A549 (cell line): Measurements from ENCODE around the gene SMIM14. TPM values are rescaled to one million over a fixed set of nuclear protein-coding genes. Genes with fewer than 3 reads are reported as not detected.
A peak's percentile ranks its signal among the peaks of the same experiment; 100 is the strongest.

Source experiments
- ATAC-seq, 2 experiments: fragments of 200-7000 bp in 1 of 2; fragments of >200 bp in 1 of 2; cut with Nextera tagmentation in 1 of 2; cut with Tn5 transposase in 1 of 2; 3 replicates each; pipeline versions ENCODE4 v1.8.0 to v1.9.1; 2018 to 2020; ENCODE audit warnings: mild to moderate bottlenecking in 1 of 2, moderate library complexity in 1 of 2
- CTCF ChIA-PET: fragments of 300-600 bp; sonication (Branson Sonifier 250); formaldehyde crosslinking; extraction: SDS; loops from one replicate; lab custom pipeline; 2021; ENCODE audit warnings: antibody characterized with exemption, inconsistent platforms; lab: Yijun Ruan, JAX
- POLR2A ChIA-PET: fragments of 350-600 bp; formaldehyde crosslinking; extraction: SDS; loops from one replicate; lab custom pipeline; 2021; ENCODE audit warnings: antibody characterized with exemption, inconsistent platforms; lab: Yijun Ruan, JAX
- DNase-seq, 2 experiments: peaks; one replicate each; pipeline versions ENCODE4 v3.0.0 to v3.0.0-alpha.2; 2011 to 2016; ENCODE audit warnings: low read depth in 1 of 2, low spot score in 1 of 2
- FAIRE-seq: peaks from 2 replicates; lab custom pipeline; 2011; peaks lifted over from hg19 to GRCh38; lab: Jason Lieb, UNC
- H3K27ac ChIP-seq, 2 experiments: fragments of >200 bp; sonication (Bioruptor Twin); formaldehyde crosslinking; 3 replicates each; pipeline ENCODE4 v1.5.1; 2016 to 2017
- H3K4me1 ChIP-seq: fragments of >200 bp; sonication (Bioruptor Twin); formaldehyde crosslinking; 3 replicates; pipeline ENCODE4 v1.6.1; 2016
- H3K4me2 ChIP-seq: fragments of >200 bp; sonication (Bioruptor Twin); formaldehyde crosslinking; 3 replicates; pipeline ENCODE4 v1.6.1; 2016
- H3K4me3 ChIP-seq: fragments of >200 bp; sonication (Bioruptor Twin); formaldehyde crosslinking; 3 replicates; pipeline ENCODE4 v1.5.1; 2016
- H3K9me3 ChIP-seq: fragments of >200 bp; sonication (Bioruptor Twin); formaldehyde crosslinking; 3 replicates; pipeline ENCODE4 v1.6.1; 2016
- CHD2 ChIP-seq: fragments of 150-350 bp; IDR thresholded peaks from 2 replicates; pipeline ENCODE4 v1.6.1; 2014; ENCODE audit warnings: low read length; ENCODE audit not compliant: partially characterized antibody
- ESRRA ChIP-seq: fragments of 150-350 bp; IDR thresholded peaks from 2 replicates; pipeline ENCODE4 v1.6.1; 2014; ENCODE audit warnings: mild to moderate bottlenecking, low read length, borderline replicate concordance
- FOSL2 ChIP-seq, 2 experiments: fragments of 450-650 bp in 1 of 2; fragments of >200 bp in 1 of 2; sonication (Bioruptor Twin) in 1 of 2; formaldehyde crosslinking; IDR thresholded peaks; 2 replicates each; pipeline versions ENCODE4 v1.5.0 to v1.6.1; 2016 to 2020; ENCODE audit warnings: mild to moderate bottlenecking in 1 of 2, moderate library complexity in 1 of 2
- HEYL ChIP-seq: fragments of 250-450 bp; sonication (Bioruptor Pico); IDR thresholded peaks from 2 replicates; pipeline ENCODE4 v1.8.0; 2021; ENCODE audit warnings: mild to moderate bottlenecking, moderate library complexity
- HOXA7 ChIP-seq: fragments of 250-450 bp; sonication (Bioruptor Pico); IDR thresholded peaks from 2 replicates; pipeline ENCODE4 v1.5.0; 2020; ENCODE audit warnings: mild to moderate bottlenecking, moderate library complexity
- HOXB13 ChIP-seq: fragments of 250-450 bp; sonication (Bioruptor Pico); IDR thresholded peaks from 2 replicates; pipeline ENCODE4 v1.5.0; 2020; ENCODE audit warnings: low read depth, mild to moderate bottlenecking, moderate library complexity
- HOXB5 ChIP-seq: fragments of 250-450 bp; sonication (Bioruptor Pico); IDR thresholded peaks from 2 replicates; pipeline ENCODE4 v1.5.0; 2020; ENCODE audit warnings: mild to moderate bottlenecking, moderate library complexity
- KDM1A ChIP-seq: fragments of 200-600 bp; sonication (generic); IDR thresholded peaks from 2 replicates; pipeline ENCODE4 v1.6.1; 2016; ENCODE audit warnings: low read depth, mild to moderate bottlenecking
- MAFK ChIP-seq: fragments of 450-650 bp; IDR thresholded peaks from 2 replicates; pipeline ENCODE4 v1.6.1; 2014; ENCODE audit not compliant: partially characterized antibody
- MAZ ChIP-seq: fragments of 150-350 bp; IDR thresholded peaks from 2 replicates; pipeline ENCODE4 v1.6.1; 2014; ENCODE audit warnings: antibody characterized with exemption, low read depth, low read length, borderline replicate concordance
- PHF8 ChIP-seq: fragments of 200-600 bp; sonication (generic); IDR thresholded peaks from 2 replicates; pipeline ENCODE4 v1.6.1; 2016; ENCODE audit warnings: low read depth, mild to moderate bottlenecking, antibody characterized with exemption, moderate library complexity, borderline replicate concordance
- RCOR1 ChIP-seq: fragments of 150-350 bp; IDR thresholded peaks from 2 replicates; pipeline ENCODE4 v1.6.1; 2014; ENCODE audit warnings: antibody characterized with exemption, low read length, low read depth
- ZC3H11A ChIP-seq: fragments of 450-650 bp; IDR thresholded peaks from 2 replicates; pipeline ENCODE4 v1.6.1; 2014; ENCODE audit warnings: antibody characterized with exemption, mild to moderate bottlenecking
- ZNF302 ChIP-seq: fragments of 250-450 bp; sonication (Bioruptor Pico); IDR thresholded peaks from 2 replicates; pipeline ENCODE4 v1.9.0; 2021; ENCODE audit warnings: inconsistent platforms, mild to moderate bottlenecking, moderate library complexity
- WGBS: methylation state at CpG from one replicate; pipeline ENCODE4 v1.1.6; 2017; ENCODE audit errors: missing lambda C conversion rate; 5-methylcytosine and 5-hydroxymethylcytosine counted together
- polyA plus RNA-seq, 4 experiments: library from polyadenylated mRNA; depleted of rRNA in 3 of 4; stranded (reverse); fragments of >200 nt; fragmentation: RNase III in 1 of 4; extraction: RNeasy Plus Mini Kit Qiagen cat#74134 plus additional on column Dnase treatment in 1 of 4; gene quantifications; 2 replicates in 3 of 4; 3 replicates in 1 of 4; pipeline ENCODE4 v1.2.3, GENCODE V29; 2011 to 2017
- TF ChIP-seq, protein P1 (sequence below): fragments of 200-600 bp; sonication (generic); IDR thresholded peaks from 2 replicates; pipeline ENCODE4 v1.6.1; 2016; ENCODE audit warnings: antibody characterized with exemption, mild to moderate bottlenecking, moderate library complexity
- TF ChIP-seq, protein P2 (sequence below): fragments of 250-450 bp; sonication (Bioruptor Pico); IDR thresholded peaks from 2 replicates; pipeline ENCODE4 v1.5.0; 2021; ENCODE audit warnings: mild to moderate bottlenecking, moderate library complexity, borderline replicate concordance

SMIM14 gene
- polyA plus RNA-seq, 2 of the 4 experiments (the other 2 are of a cell fraction), result 20.5 to 81.3 TPM

DNA sequence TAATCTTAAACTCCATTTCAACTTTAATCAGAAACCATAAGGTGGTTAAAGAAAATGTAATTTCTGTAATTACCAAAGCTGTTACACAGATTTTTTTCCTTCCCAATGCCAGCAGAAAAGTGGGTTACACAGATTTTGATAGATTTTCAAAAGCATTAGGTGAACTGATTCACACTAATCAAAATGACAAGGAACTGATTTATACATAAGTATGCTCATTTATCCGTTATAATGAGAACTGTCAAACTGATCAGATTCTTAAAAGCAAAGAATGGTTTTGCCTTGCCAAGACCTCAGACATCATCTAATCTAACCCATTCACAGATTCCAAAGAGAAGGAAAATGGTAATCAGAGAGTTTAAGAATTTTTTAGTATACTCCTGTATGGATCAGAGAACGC lies 116.6 kb downstream of the SMIM14 start:
- peak overlapping the region; percentile 92 for H3K4me3 ChIP-seq
- H3K27ac ChIP-seq, result peak overlapping the region; percentile 96 to 99
- no peak for TF ChIP-seq ZNF302 (CRISPR knock-in tag)
- TF ChIP-seq HOXA7, result no peak
- TF ChIP-seq PHF8, result no peak
- TF ChIP-seq RCOR1, result no peak
- no peak for TF ChIP-seq KDM1A
- no peak for TF ChIP-seq MAZ
- no peak for TF ChIP-seq HEYL (CRISPR knock-in tag)
- no peak for TF ChIP-seq HOXB13 (CRISPR knock-in tag)
- no peak for TF ChIP-seq HOXB5 (CRISPR knock-in tag)
- TF ChIP-seq ZC3H11A, result no peak
- TF ChIP-seq MAFK, result no peak
- ChIA-PET CTCF (interaction anchor here (1.0 kb wide), 2 partner anchors 53 to 56 kb away, joined by 3 to 4 read pairs; no protein-coding TSS in a partner anchor), POLR2A (interaction anchor here (1.4 to 5.1 kb wide), 3 partner anchors 53 to 116 kb away, joined by 3 to 36 read pairs (median 4); partner anchors contain the start of genes LIAS and SMIM14)
- H3K9me3 ChIP-seq, result no peaks in the 10 kb centered on the region
- peaks cover 25% of the 10 kb centered on the region for H3K4me1 ChIP-seq
- WGBS, result 7% methylated on average over 2 of the region's 2 CpGs
- DNase-seq (no peak), FAIRE-seq (no peak), ATAC-seq (no peak)
- peak overlapping the region; percentile 86 for H3K4me2 ChIP-seq

DNA sequence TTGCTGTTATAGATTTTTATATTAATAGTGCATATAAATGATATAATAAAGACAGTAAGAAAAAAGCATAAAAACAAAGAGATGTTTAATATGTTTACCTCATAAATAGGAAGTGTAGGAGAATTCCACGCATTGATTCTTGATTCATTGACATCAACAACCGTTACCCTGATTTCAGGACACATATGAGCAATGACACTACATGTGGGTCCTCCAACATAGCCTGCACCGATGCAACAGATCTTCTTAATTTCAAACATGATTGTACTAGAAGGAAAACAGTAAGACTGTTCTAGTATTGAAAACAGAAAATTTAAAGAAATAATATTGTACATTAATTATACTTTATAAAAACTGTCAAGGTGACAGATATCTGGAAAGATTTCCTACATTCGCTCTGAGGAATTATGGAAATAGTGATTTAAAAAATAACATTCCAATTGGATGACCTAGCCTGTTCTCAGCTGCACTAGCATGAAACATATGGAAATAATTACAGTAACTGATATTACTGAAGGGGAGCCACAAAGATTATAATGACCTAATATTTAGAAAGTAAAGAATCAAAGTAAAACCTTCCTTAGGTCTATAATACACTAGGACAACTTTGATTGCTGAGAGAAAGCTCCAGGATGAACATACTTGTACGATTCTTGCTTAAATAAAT lies 117.3 kb downstream of the SMIM14 start:
- H3K4me2 ChIP-seq, result peak overlapping the region; percentile 86
- ChIA-PET CTCF (interaction anchor here (1.0 to 1.2 kb wide), 3 partner anchors 52 to 117 kb away, joined by 3 to 6 read pairs (median 4); partner anchors contain the start of gene SMIM14), POLR2A (interaction anchor here (0.6 to 5.1 kb wide), 3 partner anchors 52 to 492 kb away, joined by 3 to 36 read pairs (median 4); partner anchors contain the start of gene SMIM14)
- ATAC-seq (0 out of 6 replicates have a peak, but pooled peaks of 1 of the 2 experiments have one; percentile 13), FAIRE-seq (no peak), DNase-seq (no peak)
- TF ChIP-seq CHD2 (no peak), FOSL2 (IDR thresholded peaks at IDR 0.05) (no peak), FOSL2 (CRISPR knock-in tag; IDR thresholded peaks at IDR 0.05) (0 out of 2 replicates have a peak, but pooled peaks have one; percentile 7), ESRRA (no peak)
- TF ChIP-seq, protein P1, sequence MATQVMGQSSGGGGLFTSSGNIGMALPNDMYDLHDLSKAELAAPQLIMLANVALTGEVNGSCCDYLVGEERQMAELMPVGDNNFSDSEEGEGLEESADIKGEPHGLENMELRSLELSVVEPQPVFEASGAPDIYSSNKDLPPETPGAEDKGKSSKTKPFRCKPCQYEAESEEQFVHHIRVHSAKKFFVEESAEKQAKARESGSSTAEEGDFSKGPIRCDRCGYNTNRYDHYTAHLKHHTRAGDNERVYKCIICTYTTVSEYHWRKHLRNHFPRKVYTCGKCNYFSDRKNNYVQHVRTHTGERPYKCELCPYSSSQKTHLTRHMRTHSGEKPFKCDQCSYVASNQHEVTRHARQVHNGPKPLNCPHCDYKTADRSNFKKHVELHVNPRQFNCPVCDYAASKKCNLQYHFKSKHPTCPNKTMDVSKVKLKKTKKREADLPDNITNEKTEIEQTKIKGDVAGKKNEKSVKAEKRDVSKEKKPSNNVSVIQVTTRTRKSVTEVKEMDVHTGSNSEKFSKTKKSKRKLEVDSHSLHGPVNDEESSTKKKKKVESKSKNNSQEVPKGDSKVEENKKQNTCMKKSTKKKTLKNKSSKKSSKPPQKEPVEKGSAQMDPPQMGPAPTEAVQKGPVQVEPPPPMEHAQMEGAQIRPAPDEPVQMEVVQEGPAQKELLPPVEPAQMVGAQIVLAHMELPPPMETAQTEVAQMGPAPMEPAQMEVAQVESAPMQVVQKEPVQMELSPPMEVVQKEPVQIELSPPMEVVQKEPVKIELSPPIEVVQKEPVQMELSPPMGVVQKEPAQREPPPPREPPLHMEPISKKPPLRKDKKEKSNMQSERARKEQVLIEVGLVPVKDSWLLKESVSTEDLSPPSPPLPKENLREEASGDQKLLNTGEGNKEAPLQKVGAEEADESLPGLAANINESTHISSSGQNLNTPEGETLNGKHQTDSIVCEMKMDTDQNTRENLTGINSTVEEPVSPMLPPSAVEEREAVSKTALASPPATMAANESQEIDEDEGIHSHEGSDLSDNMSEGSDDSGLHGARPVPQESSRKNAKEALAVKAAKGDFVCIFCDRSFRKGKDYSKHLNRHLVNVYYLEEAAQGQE, result no peak
- TF ChIP-seq, protein P2, sequence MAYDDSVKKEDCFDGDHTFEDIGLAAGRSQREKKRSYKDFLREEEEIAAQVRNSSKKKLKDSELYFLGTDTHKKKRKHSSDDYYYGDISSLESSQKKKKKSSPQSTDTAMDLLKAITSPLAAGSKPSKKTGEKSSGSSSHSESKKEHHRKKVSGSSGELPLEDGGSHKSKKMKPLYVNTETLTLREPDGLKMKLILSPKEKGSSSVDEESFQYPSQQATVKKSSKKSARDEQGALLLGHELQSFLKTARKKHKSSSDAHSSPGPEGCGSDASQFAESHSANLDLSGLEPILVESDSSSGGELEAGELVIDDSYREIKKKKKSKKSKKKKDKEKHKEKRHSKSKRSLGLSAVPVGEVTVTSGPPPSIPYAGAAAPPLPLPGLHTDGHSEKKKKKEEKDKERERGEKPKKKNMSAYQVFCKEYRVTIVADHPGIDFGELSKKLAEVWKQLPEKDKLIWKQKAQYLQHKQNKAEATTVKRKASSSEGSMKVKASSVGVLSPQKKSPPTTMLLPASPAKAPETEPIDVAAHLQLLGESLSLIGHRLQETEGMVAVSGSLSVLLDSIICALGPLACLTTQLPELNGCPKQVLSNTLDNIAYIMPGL (CRISPR knock-in tag), result no peak
- whole genome bisulfite sequencing, result under 1% methylated on average over 5 of the region's 5 CpGs
- H3K9me3 ChIP-seq, result no peaks in the 10 kb centered on the region
- H3K27ac ChIP-seq, result peak overlapping the region; percentile 96 to 99
- peak overlapping the region; percentile 92 for H3K4me3 ChIP-seq
- peaks cover 31% of the 10 kb centered on the region for H3K4me1 ChIP-seq
